Measurements from ENCODE around the gene MAML2. TPM values are rescaled to one million over a fixed set of nuclear protein-coding genes. Genes with fewer than 3 reads are reported as not detected.

Gene MAML2
- total and polyA plus RNA-seq, 2 of the 8 experiments (the other 6 are each of a cell fraction or from before 2014, with no cell fraction given): 3.8 to 6.6 TPM

GRCh38 chr11:96203567-96204365 lies 139.2 kb downstream of the MAML2 start:
- Histone ChIP-seq H3K4ac (replicated peaks; ENCODE audit: insufficient read length, low read depth, low read length) (no peak overlapping the region), H2BK5ac (ENCODE audit: low read depth, low read length) (no peak overlapping the region), H3K14ac (ENCODE audit: insufficient read length) (no peak overlapping the region), H3K36me3 (ENCODE audit: control insufficient read depth in 2 of 4, insufficient read depth in 4 of 4, low read length in 3 of 4) (no peaks in the 10 kb centered on the region), H4K8ac (ENCODE audit: extremely low read depth, insufficient read depth, low read length) (no peak overlapping the region), H3K4me1 (replicated peaks in 1 of 4; ENCODE audit: control insufficient read depth in 3 of 4, insufficient read depth in 4 of 4, low read length in 3 of 4) (peaks cover 0 to 5% (median 1%) of the 10 kb centered on the region in 4 experiments; a peak in 3 of 7 replicates), H2AFZ (ENCODE audit: low read length) (no peak overlapping the region), H2BK15ac (ENCODE audit: low read length) (no peak overlapping the region), H3K4me2 (ENCODE audit: insufficient read depth in 1 of 2, low read depth in 2 of 2, low read length in 2 of 2) (no peak overlapping the region), H3K79me1 (ENCODE audit: low read depth, low read length) (no peaks in the 10 kb centered on the region), H3K9ac (replicated peaks in 1 of 4; ENCODE audit: extremely low read depth in 1 of 4, low read depth in 3 of 4, low read length in 3 of 4) (no peak overlapping the region), H4K20me1 (replicated peaks in 1 of 2; ENCODE audit: control insufficient read depth in 1 of 2, insufficient read depth in 2 of 2, low read length in 2 of 2) (no peaks in the 10 kb centered on the region), H4K91ac (replicated peaks; ENCODE audit: insufficient read length, low read length) (no peak overlapping the region), H2BK12ac (ENCODE audit: low read depth, low read length) (no peak overlapping the region), H3K79me2 (ENCODE audit: control insufficient read depth in 1 of 2, insufficient read depth in 2 of 2, low read length in 2 of 2) (no peaks in the 10 kb centered on the region), H3K23ac (ENCODE audit: insufficient read length) (no peak overlapping the region), H3K4me3 (ENCODE audit: extremely low read depth in 1 of 4, insufficient read depth in 2 of 4, low read depth in 3 of 4, low read length in 4 of 4) (no peak overlapping the region), H3K27ac (ENCODE audit: low read depth, low read length) (no peak overlapping the region), H3K23me2 (ENCODE audit: low read depth, low read length) (no peaks in the 10 kb centered on the region), H3K18ac (ENCODE audit: extremely low read depth, low read length) (peak overlapping the region; percentile 20; the same call in 1 of the 2 replicates), H2BK20ac (ENCODE audit: low read length) (no peak overlapping the region; the same call in 1 of the 2 replicates), H3K56ac (replicated peaks; ENCODE audit: insufficient read length, low read depth, low read length) (no peak overlapping the region), H3K27me3 (replicated peaks in 1 of 4; ENCODE audit: control insufficient read depth in 3 of 4, extremely low read depth in 1 of 4, insufficient read depth in 3 of 4, low read length in 3 of 4) (no peaks in the 10 kb centered on the region), H4K5ac (ENCODE audit: insufficient read length, low read depth, low read length) (no peak overlapping the region), H2AK5ac (ENCODE audit: low read depth, low read length) (peak overlapping the region; percentile 58; the same call in 1 of the 2 replicates), H3K9me3 (ENCODE audit: insufficient read depth in 2 of 2, low read depth in 1 of 2, low read length in 1 of 2) (no peaks in the 10 kb centered on the region), H2BK120ac (replicated peaks; ENCODE audit: low read depth, low read length) (no peak overlapping the region)
- ChIA-PET POLR2A (ENCODE audit: partially characterized antibody) (no interaction called here), CTCF (ENCODE audit: partially characterized antibody) (no interaction called here)
- FAIRE-seq: no peak
- no peak for DNase-seq (ENCODE audit: low read depth in 1 of 2, low spot score in 2 of 2)
- 87% methylated on average over 7 of the region's 7 CpGs; no CpG with 5 or more reads in 1 of the 2 experiments for WGBS, 2 experiments (ENCODE audit: extremely low coverage in 1 of 2, insufficient coverage in 1 of 2, insufficient read length in 1 of 2, insufficient replicate concordance in 2 of 2, low coverage in 1 of 2, low lambda C conversion rate in 2 of 2, missing lambda C conversion rate in 1 of 2)
- TF ChIP-seq RXRA (IDR thresholded peaks at IDR 0.05; ENCODE audit: insufficient read depth, low read depth, low read length) (no peak), RFX5 (IDR thresholded peaks at IDR 0.05; ENCODE audit: borderline replicate concordance, low read depth, low read length) (no peak), SIRT6 (IDR thresholded peaks at IDR 0.05; ENCODE audit: low read length) (no peak), ATF2 (IDR thresholded peaks at IDR 0.05; ENCODE audit: low read length) (no peak), FOSL1 (IDR thresholded peaks at IDR 0.05; ENCODE audit: insufficient read depth, low read depth, low read length) (no peak), TCF12 (IDR thresholded peaks at IDR 0.05; ENCODE audit: low read depth, low read length) (no peak), CTCF (IDR thresholded peaks at IDR 0.05; ENCODE audit: control extremely low read depth in 1 of 3, insufficient read depth in 1 of 3, low read depth in 1 of 3, low read length in 3 of 3) (no peak), ASH2L (IDR thresholded peaks at IDR 0.05; ENCODE audit: low read length) (no peak)
